GM12878 (cell line): Measurements from ENCODE around the gene COL7A1. TPM values are rescaled to one million over a fixed set of nuclear protein-coding genes. Genes with fewer than 3 reads are reported as not detected.
A peak's percentile ranks its signal among the peaks of the same experiment; 100 is the strongest.

ENCODE experiments used
- BHLHE40 ChIP-seq, 2 experiments: fragments of 450-650 bp in 1 of 2; IDR thresholded peaks; 2 replicates each; pipeline ENCODE4 v1.6.1; 2011 to 2017; ENCODE audit warnings: low read depth in 2 of 2, borderline replicate concordance in 1 of 2, improper control_type of control experiment in 1 of 2, low read length in 1 of 2, mild to moderate bottlenecking in 1 of 2
- CEBPB ChIP-seq, 2 experiments: fragments of 150-350 bp in 1 of 2; IDR thresholded peaks; 2 replicates each; pipeline ENCODE4 v1.6.1; 2012 to 2014; ENCODE audit warnings: low read depth in 2 of 2, low read length in 2 of 2, borderline replicate concordance in 1 of 2, inconsistent platforms in 1 of 2
- EED ChIP-seq: sonication (generic); IDR thresholded peaks from 2 replicates; pipeline ENCODE4 v1.6.1; 2016; ENCODE audit warnings: antibody characterized with exemption, low read depth
- HCFC1 ChIP-seq: fragments of 150-350 bp; IDR thresholded peaks from 2 replicates; pipeline ENCODE4 v1.6.1; 2014; ENCODE audit warnings: low read length
- HDGF ChIP-seq: fragments of 450-650 bp; IDR thresholded peaks from 2 replicates; pipeline ENCODE4 v1.6.1; 2016; ENCODE audit warnings: antibody characterized with exemption
- NFYA ChIP-seq: IDR thresholded peaks from 2 replicates; pipeline ENCODE4 v1.6.1; 2011; ENCODE audit warnings: low read depth, mild to moderate bottlenecking, low read length, improper control_type of control experiment, borderline replicate concordance
- RAD21 ChIP-seq: IDR thresholded peaks from 2 replicates; pipeline ENCODE4 v1.6.1; 2011; ENCODE audit warnings: mild to moderate bottlenecking, low read depth, low read length, moderate library complexity; ENCODE audit not compliant: insufficient read depth
- RB1 ChIP-seq: fragments of 450-650 bp; formaldehyde crosslinking; IDR thresholded peaks from 2 replicates; pipeline ENCODE4 v1.6.1; 2017; ENCODE audit warnings: mild to moderate bottlenecking, borderline replicate concordance
- SRF ChIP-seq, 2 experiments: IDR thresholded peaks; 2 replicates each; pipeline ENCODE4 v1.6.1; 2011; ENCODE audit warnings: low read depth in 2 of 2, low read length in 2 of 2, mild to moderate bottlenecking in 1 of 2, moderate library complexity in 1 of 2
- TCF3 ChIP-seq: IDR thresholded peaks from 2 replicates; pipeline ENCODE4 v1.6.1; 2012; ENCODE audit warnings: low read depth, mild to moderate bottlenecking, low read length, borderline replicate concordance; ENCODE audit not compliant: insufficient read depth
- polyA plus RNA-seq, 11 experiments: library from polyadenylated mRNA; depleted of rRNA in 4 of 11; unstranded in 6 of 11; stranded (reverse) in 5 of 11; fragments of >200 nt; fragmentation: Nextera tagmentation in 4 of 11; fragmentation: Illumina TruSeq in 1 of 11; extraction: Ambion mirVana in 4 of 11; extraction: Trizol in 1 of 11; gene quantifications; 1 replicate in 1 of 11; 2 replicates in 10 of 11; pipeline versions ENCODE4 v1.2.1 to v1.2.3, GENCODE V29; 2011 to 2016; ENCODE audit warnings: inconsistent platforms in 2 of 11, missing spikeins in 2 of 11, low read depth in 1 of 11
- total RNA-seq, 4 experiments: library from RNA; depleted of rRNA in 3 of 4; stranded (reverse); fragments of >200 nt in 3 of 4; fragmentation: Illumina TruSeq in 1 of 4; extraction: Trizol in 1 of 4; gene quantifications; 2 replicates each; pipeline versions ENCODE4 v1.2.1 to v1.2.3, GENCODE V29; 2013 to 2021

Gene COL7A1
- total and polyA plus RNA-seq, 10 of the 15 experiments (the other 5 are each of a cell fraction or from before 2014, with no cell fraction given), result 0.01 to 1.9 (median 0.29) TPM; not detected in 1

DNA sequence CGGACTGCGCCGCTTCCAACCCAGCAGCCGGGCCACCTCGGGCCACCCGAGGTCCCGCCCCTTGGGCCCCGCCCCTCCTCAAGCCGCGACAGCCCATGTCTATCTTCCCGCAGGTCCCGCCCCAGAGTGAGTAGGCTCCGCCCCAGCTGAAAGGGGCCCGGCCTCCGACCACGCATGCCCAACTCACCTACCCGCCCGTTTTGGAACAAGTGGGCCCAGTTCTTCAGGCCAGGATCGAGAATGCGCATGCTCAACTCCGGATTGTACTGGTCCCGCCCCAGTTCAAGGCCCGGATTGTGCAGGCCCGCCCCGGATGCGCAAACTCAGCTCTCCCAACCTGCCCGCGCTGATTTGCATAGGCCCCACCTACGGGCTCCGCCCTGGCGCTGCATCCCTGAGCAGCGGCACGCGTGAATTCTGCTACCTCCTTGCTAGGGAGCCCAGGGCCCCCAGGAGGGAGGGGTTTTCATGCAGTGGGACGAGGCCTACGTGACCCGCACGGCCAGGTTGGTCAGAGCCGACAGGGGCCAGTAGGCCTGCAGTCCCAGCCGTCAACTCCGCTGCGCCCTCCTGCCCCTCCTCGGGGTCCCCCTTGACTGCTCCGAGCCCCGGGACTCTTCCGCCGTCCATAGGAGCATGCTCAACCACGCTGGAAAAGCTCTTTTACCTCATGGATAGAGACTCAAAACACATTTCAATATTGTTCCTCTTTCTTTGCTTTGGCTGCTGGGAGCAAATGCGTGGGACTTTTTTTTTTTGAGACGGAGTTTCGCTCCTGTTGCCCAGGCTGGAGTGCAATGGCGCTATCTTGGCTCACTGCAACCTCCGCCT, 38.1 kb downstream of the COL7A1 start, which contains the start of gene PFKFB4 (continued):
- TF ChIP-seq RAD21 (no peak), BHLHE40 (IDR thresholded peaks at IDR 0.05; ENCODE audit: borderline replicate concordance in 1 of 2, low read depth in 2 of 2, low read length in 1 of 2) (peak; percentile 97 to 99), TCF3 (no peak), CEBPB (IDR thresholded peaks at IDR 0.05; ENCODE audit: borderline replicate concordance in 1 of 2, low read depth in 2 of 2, low read length in 2 of 2) (no peak), RB1 (peak; percentile 82; the same call in 1 of the 2 replicates), NFYA (no peak), HDGF (peak; percentile 88), EED (peak; percentile 82), HCFC1 (no peak), SRF (IDR thresholded peaks at IDR 0.05; ENCODE audit: low read depth in 2 of 2, low read length in 2 of 2) (peak in 1 of 2 experiments; percentile 70; a peak in 3 of 4 replicates)
